Keratinocyte (primary cell): ENCODE measurements around the gene ADAMTSL3.

Experiments used
- CTCF ChIP-seq, 3 experiments: IDR thresholded peaks in 1 of 3; conservative IDR thresholded peaks in 1 of 3; optimal IDR thresholded peaks in 1 of 3; 2 replicates in 2 of 3; 3 replicates in 1 of 3; pipeline versions ENCODE3 to v1.5.1; 2011; ENCODE audit warnings: low read length in 3 of 3, mild to moderate bottlenecking in 3 of 3, moderate library complexity in 2 of 3, control low read depth in 1 of 3, inconsistent platforms in 1 of 3; ENCODE audit not compliant: insufficient read depth in 2 of 3; ENCODE audit errors: extremely low read depth in 1 of 3
- EZH2 ChIP-seq: IDR thresholded peaks from one replicate; pipeline ENCODE4 v1.6.1; 2012; ENCODE audit warnings: inconsistent platforms, mild to moderate bottlenecking, low read length, moderate library complexity

GRCh38 chr15:83869341-83869740 lies 215.4 kb downstream of the ADAMTSL3 start:
- TF ChIP-seq EZH2 (no peak), CTCF (optimal IDR thresholded peaks at IDR 0.05 in 1 of 3, IDR thresholded peaks at IDR 0.05 in 1 of 3, conservative IDR thresholded peaks at IDR 0.05 in 1 of 3; ENCODE audit: extremely low read depth in 1 of 3, insufficient read depth in 2 of 3, low read length in 3 of 3) (no peak)
